Left ventricle myocardium inferior (tissue), 1 donor: ENCODE data around the gene RAB31. TPM values are rescaled to one million over a fixed set of nuclear protein-coding genes. Genes with fewer than 3 reads are reported as not detected.

Experiments
- DNase-seq: peaks from one replicate; pipeline ENCODE4 v3.0.0-alpha.2; 2020
- H3K27ac ChIP-seq: fragments of 200-600 bp; replicated peaks from 2 replicates; pipeline ENCODE4 v1.8.0; 2021
- H3K27me3 ChIP-seq: fragments of 200-600 bp; 2 replicates; pipeline ENCODE4 v1.8.0; 2021; ENCODE audit warnings: low read depth
- H3K36me3 ChIP-seq: fragments of 200-600 bp; 2 replicates; pipeline ENCODE4 v1.8.0; 2021
- H3K4me1 ChIP-seq: fragments of 200-600 bp; 2 replicates; pipeline ENCODE4 v1.8.0; 2021
- H3K4me3 ChIP-seq: fragments of 200-600 bp; 2 replicates; pipeline ENCODE4 v1.8.0; 2021; ENCODE audit warnings: mild to moderate bottlenecking, moderate library complexity
- H3K9me3 ChIP-seq: fragments of 200-600 bp; replicated peaks from 2 replicates; pipeline ENCODE4 v1.8.0; 2021
- CTCF ChIP-seq: fragments of 200-600 bp; IDR thresholded peaks from 2 replicates; pipeline ENCODE4 v1.8.0; 2021; ENCODE audit warnings: antibody characterized with exemption, mild to moderate bottlenecking, borderline replicate concordance
- intact Hi-C: fragments of 100-400 bp; cut with micrococcal nuclease; formaldehyde crosslinking; loops from one replicate; pipeline ENCODE4 v1.11.0; 2022
- total RNA-seq: library from RNA; stranded (reverse); fragmentation: NEBNext Ultra II Directional; extraction: Animal tissue kit (Norgen Biotek cat#: 25700); gene quantifications from one replicate; pipeline ENCODE4 v1.2.1, GENCODE V29; 2021
- donor health status: DM: no; HTN: yes; CAD: no; lungs with severe emphysema.

The RAB31 gene
- total RNA-seq, 1 donor from 2014 or later: 12.0 TPM

DNA sequence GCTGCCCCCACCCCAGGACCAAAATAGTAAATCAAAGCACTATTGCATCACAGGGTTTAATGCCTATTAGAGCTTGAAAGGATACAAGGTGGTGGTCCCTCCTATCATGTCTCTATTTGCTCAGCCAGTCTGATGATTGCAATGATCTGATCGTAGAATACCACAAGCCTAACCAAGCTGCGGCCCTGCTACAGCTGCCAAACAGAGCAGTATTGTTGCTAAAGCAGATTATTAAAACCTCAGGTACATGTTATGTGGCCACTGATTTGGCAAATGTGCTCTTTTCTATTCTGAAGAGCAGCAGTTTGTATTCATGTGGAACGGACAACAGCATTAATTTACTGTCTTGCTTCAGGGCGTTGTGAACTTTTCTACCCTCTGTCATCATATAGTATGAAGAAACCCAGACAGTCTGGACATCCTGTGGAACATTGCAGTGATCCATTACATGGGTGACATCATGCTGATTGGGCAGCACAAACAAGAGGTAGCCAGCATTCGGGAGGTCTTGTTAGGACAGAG, 197.4 kb downstream of the RAB31 start:
- no peaks in the 10 kb centered on the region for H3K9me3 ChIP-seq
- intact Hi-C loops: no loop called here
- H3K36me3 ChIP-seq: no peaks in the 10 kb centered on the region
- H3K27me3 ChIP-seq: no peaks in the 10 kb centered on the region
- DNase-seq: no peak
- no peak overlapping the region for H3K4me3 ChIP-seq
- no peak for TF ChIP-seq CTCF
- H3K4me1 ChIP-seq: no peaks in the 10 kb centered on the region
- no peak overlapping the region for H3K27ac ChIP-seq

GRCh38 chr18:9906481-9906880, 198.4 kb downstream of the RAB31 start:
- Histone ChIP-seq H3K27ac (no peak overlapping the region), H3K4me3 (no peak overlapping the region), H3K9me3 (no peaks in the 10 kb centered on the region), H3K27me3 (no peaks in the 10 kb centered on the region), H3K36me3 (no peaks in the 10 kb centered on the region), H3K4me1 (no peaks in the 10 kb centered on the region)
- intact Hi-C loops: no loop called here
- no peak for DNase-seq
- TF ChIP-seq CTCF: no peak

DNA sequence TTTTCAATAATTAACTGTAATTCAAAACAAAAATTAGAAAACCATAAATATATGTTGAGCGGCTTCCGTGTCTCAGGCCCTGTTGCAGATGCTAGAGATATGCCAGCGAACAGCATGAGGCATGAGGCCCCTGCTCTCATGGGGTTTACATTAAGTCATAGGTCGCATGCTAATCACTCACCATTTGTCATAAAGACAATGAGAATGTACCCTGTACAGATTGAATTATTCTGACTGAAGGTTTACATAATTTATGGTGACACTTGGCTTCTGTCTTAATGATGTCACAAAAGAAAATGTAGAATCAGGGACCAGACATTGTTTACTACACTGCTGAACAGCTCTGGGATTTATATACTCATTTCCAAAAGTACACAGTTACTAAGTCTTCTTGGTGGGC, 199.8 kb downstream of the RAB31 start:
- Histone ChIP-seq H3K4me1 (peaks cover 2% of the 10 kb centered on the region), H3K36me3 (no peaks in the 10 kb centered on the region), H3K27ac (no peak overlapping the region), H3K27me3 (no peaks in the 10 kb centered on the region), H3K9me3 (no peaks in the 10 kb centered on the region), H3K4me3 (no peak overlapping the region)
- TF ChIP-seq CTCF: no peak
- intact Hi-C loops: no loop called here
- DNase-seq: no peak

- DNase-seq: no peak
- no peak for TF ChIP-seq CTCF
- no peak overlapping the region for H3K27ac ChIP-seq
- no peaks in the 10 kb centered on the region for H3K27me3 ChIP-seq
- peaks cover 15% of the 10 kb centered on the region for H3K4me1 ChIP-seq
- H3K36me3 ChIP-seq: no peaks in the 10 kb centered on the region
- no peaks in the 10 kb centered on the region for H3K9me3 ChIP-seq
- H3K4me3 ChIP-seq: no peak overlapping the region
- intact Hi-C loops: no loop called here
Observed at GRCh38 chr18:9910071-9910470, 202.0 kb downstream of the RAB31 start.

- peaks cover 21% of the 10 kb centered on the region for H3K4me1 ChIP-seq
- no peaks in the 10 kb centered on the region for H3K27me3 ChIP-seq
- no peak overlapping the region for H3K4me3 ChIP-seq
- H3K36me3 ChIP-seq: no peaks in the 10 kb centered on the region
- H3K9me3 ChIP-seq: no peaks in the 10 kb centered on the region
- intact Hi-C loops: no loop called here
- no peak for TF ChIP-seq CTCF
- H3K27ac ChIP-seq: no peak overlapping the region
- DNase-seq: no peak
Observed at GRCh38 chr18:9910661-9911060, 202.6 kb downstream of the RAB31 start.
